ENCODE data around the gene DAAM1. TPM values are rescaled to one million over a fixed set of nuclear protein-coding genes. Genes with fewer than 3 reads are reported as not detected.
A peak's percentile ranks its signal among the peaks of the same experiment; 100 is the strongest.

DAAM1 gene
- total RNA-seq, 2 donors from 2014 or later, result 94.0 to 99.4 TPM

DNA sequence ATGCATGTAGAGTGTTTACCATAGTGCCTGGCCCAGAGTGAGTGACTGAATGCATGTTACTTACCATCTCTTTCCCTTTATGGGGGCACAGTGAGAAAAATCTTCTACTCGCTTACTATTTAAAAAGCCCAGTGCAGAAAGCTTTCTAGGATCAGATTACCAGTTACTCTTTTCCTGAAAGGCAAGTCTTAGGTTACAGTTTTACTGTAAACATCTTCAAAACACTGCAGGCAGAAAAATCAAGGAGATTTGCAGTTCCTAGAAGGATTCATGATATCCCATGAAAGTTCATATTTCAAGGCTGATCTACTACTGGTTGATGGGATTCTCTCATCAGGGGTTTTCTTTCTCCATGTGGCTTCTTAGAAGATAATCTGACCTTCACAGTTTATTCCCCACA lies 29.3 kb upstream of the DAAM1 start:
- H3K27me3 Mint-ChIP-seq (ENCODE audit: insufficient read depth), result peaks cover 1% of the 10 kb centered on the region
- H3K4me3 Mint-ChIP-seq, result no peak overlapping the region

DNA sequence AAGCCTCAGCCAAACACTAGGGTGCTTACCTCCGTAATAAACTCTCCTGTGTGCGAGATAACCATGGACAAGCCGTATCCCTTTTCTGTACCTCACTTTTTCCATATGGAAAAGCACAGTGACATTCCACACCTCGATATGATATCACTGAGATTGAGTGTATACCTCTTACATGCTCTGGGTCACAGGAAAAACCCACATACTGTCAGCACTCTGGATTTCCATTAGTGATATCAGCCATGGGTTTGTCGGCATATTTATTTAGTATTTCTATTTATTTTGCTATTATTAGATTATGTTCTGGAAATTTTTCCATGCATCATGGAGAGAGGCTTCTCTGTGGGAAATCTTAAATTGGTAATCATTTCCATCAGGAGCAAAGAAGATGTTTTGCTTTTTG lies 28.0 kb upstream of the DAAM1 start:
- Histone ChIP-seq H3K9ac (ENCODE audit: extremely low read depth, low read length, poor library complexity, severe bottlenecking) (no peak overlapping the region), H3K4me1 (ENCODE audit: control insufficient read depth, insufficient read depth, low read length) (peaks cover 4% of the 10 kb centered on the region), H3K4me3 (ENCODE audit: low read length) (no peak overlapping the region), H3K36me3 (ENCODE audit: control insufficient read depth, insufficient read depth, low read length) (no peaks in the 10 kb centered on the region), H3K9me3 (ENCODE audit: control insufficient read depth, low read length) (peaks cover 8% of the 10 kb centered on the region), H3K27ac (ENCODE audit: low read depth, low read length) (no peak overlapping the region), H3K27me3 (ENCODE audit: control insufficient read depth, insufficient read depth, low read length, poor library complexity, severe bottlenecking) (no peaks in the 10 kb centered on the region)
- H3K27me3 Mint-ChIP-seq (ENCODE audit: insufficient read depth), result peaks cover 1% of the 10 kb centered on the region
- H3K4me3 Mint-ChIP-seq, result no peak overlapping the region
- TF ChIP-seq, protein P1, sequence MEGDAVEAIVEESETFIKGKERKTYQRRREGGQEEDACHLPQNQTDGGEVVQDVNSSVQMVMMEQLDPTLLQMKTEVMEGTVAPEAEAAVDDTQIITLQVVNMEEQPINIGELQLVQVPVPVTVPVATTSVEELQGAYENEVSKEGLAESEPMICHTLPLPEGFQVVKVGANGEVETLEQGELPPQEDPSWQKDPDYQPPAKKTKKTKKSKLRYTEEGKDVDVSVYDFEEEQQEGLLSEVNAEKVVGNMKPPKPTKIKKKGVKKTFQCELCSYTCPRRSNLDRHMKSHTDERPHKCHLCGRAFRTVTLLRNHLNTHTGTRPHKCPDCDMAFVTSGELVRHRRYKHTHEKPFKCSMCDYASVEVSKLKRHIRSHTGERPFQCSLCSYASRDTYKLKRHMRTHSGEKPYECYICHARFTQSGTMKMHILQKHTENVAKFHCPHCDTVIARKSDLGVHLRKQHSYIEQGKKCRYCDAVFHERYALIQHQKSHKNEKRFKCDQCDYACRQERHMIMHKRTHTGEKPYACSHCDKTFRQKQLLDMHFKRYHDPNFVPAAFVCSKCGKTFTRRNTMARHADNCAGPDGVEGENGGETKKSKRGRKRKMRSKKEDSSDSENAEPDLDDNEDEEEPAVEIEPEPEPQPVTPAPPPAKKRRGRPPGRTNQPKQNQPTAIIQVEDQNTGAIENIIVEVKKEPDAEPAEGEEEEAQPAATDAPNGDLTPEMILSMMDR (conservative IDR thresholded peaks at IDR 0.05), result no peak
- no peak overlapping the region for H3K27ac Mint-ChIP-seq
- H3K36me3 Mint-ChIP-seq (ENCODE audit: low read depth), result no peaks in the 10 kb centered on the region
- H3K4me1 Mint-ChIP-seq, result peaks cover 3% of the 10 kb centered on the region
- WGBS, 2 experiments (ENCODE audit: insufficient coverage in 1 of 2, insufficient read length in 1 of 2), result 93 to 95% methylated on average over 4 of the region's 5 CpGs
- DNase-seq, result no peak
- H3K9me3 Mint-ChIP-seq, result peaks cover 2% of the 10 kb centered on the region

More for the DNA sequence above, 29.3 kb upstream of the DAAM1 start:
- Mint-ChIP-seq H3K4me1 (peaks cover 7% of the 10 kb centered on the region), H3K27ac (no peak overlapping the region), H3K36me3 (ENCODE audit: low read depth) (no peaks in the 10 kb centered on the region), H3K9me3 (no peaks in the 10 kb centered on the region)
- 83 to 100% methylated on average over 1 of the region's 1 CpG for WGBS, 2 experiments (ENCODE audit: insufficient coverage in 1 of 2, insufficient read length in 1 of 2)
- Histone ChIP-seq H3K4me1 (ENCODE audit: control insufficient read depth, insufficient read depth, low read length) (peaks cover 4% of the 10 kb centered on the region), H3K4me3 (ENCODE audit: low read length) (no peak overlapping the region), H3K36me3 (ENCODE audit: control insufficient read depth, insufficient read depth, low read length) (no peaks in the 10 kb centered on the region), H3K9me3 (ENCODE audit: control insufficient read depth, low read length) (peaks cover 8% of the 10 kb centered on the region), H3K27ac (ENCODE audit: low read depth, low read length) (no peak overlapping the region), H3K27me3 (ENCODE audit: control insufficient read depth, insufficient read depth, low read length, poor library complexity, severe bottlenecking) (no peaks in the 10 kb centered on the region), H3K9ac (ENCODE audit: extremely low read depth, low read length, poor library complexity, severe bottlenecking) (no peak overlapping the region)
- TF ChIP-seq, protein P1 (conservative IDR thresholded peaks at IDR 0.05), result no peak
- no peak for DNase-seq

DNA sequence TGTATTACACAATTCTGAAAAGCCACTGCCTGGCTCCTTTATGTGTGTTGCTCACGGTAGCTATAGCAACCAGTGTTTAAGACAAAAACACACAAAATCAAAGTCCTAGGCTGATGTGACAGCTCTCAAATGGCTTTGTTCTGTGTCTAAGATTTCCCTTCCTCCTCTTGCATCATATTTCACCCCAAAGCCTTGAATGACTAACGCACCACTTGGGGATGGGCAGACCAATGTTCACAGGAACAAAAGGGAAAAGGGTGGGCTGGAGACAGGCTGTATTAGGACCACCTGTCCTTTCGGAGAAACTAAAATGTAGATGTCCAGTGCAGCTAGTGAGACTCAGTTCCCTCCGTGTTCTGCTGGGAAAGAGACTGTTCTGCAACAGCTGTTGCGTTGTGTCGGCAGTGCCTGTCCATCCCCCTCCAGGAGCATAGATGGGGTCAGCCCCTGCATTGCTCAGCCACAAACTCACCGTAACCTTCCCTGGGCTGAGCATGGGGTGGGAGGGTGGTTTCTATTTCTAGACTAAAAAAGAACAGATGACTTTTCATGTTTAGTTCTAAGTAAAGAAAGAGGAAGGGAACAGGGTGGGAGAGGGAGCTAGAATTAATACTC lies 26.8 kb upstream of the DAAM1 start:
- H3K9ac ChIP-seq (ENCODE audit: extremely low read depth, low read length, poor library complexity, severe bottlenecking), result no peak overlapping the region
- no peaks in the 10 kb centered on the region for H3K27me3 ChIP-seq (ENCODE audit: control insufficient read depth, insufficient read depth, low read length, poor library complexity, severe bottlenecking)
- TF ChIP-seq, protein P1 (conservative IDR thresholded peaks at IDR 0.05), result no peak
- H3K4me1 ChIP-seq (ENCODE audit: control insufficient read depth, insufficient read depth, low read length), result no peaks in the 10 kb centered on the region
- peaks cover 8% of the 10 kb centered on the region for H3K9me3 ChIP-seq (ENCODE audit: control insufficient read depth, low read length)
- Mint-ChIP-seq H3K4me1 (no peaks in the 10 kb centered on the region), H3K4me3 (no peak overlapping the region), H3K27me3 (ENCODE audit: insufficient read depth) (peaks cover 1% of the 10 kb centered on the region), H3K36me3 (ENCODE audit: low read depth) (no peaks in the 10 kb centered on the region), H3K27ac (no peak overlapping the region), H3K9me3 (peaks cover 2% of the 10 kb centered on the region)
- H3K36me3 ChIP-seq (ENCODE audit: control insufficient read depth, insufficient read depth, low read length), result no peaks in the 10 kb centered on the region
- WGBS, 2 experiments (ENCODE audit: insufficient coverage in 1 of 2, insufficient read length in 1 of 2), result 78 to 85% methylated on average over 3 to 7 of the region's 7 CpGs
- H3K4me3 ChIP-seq (ENCODE audit: low read length), result no peak overlapping the region
- peak overlapping the region; percentile 96 for H3K27ac ChIP-seq (ENCODE audit: low read depth, low read length)
- DNase-seq, result no peak

Data from endodermal cell (in vitro differentiated cells).